Measurements from ENCODE around the gene MSL3.
A peak's percentile ranks its signal among the peaks of the same experiment; 100 is the strongest.

MSL3 gene

DNA sequence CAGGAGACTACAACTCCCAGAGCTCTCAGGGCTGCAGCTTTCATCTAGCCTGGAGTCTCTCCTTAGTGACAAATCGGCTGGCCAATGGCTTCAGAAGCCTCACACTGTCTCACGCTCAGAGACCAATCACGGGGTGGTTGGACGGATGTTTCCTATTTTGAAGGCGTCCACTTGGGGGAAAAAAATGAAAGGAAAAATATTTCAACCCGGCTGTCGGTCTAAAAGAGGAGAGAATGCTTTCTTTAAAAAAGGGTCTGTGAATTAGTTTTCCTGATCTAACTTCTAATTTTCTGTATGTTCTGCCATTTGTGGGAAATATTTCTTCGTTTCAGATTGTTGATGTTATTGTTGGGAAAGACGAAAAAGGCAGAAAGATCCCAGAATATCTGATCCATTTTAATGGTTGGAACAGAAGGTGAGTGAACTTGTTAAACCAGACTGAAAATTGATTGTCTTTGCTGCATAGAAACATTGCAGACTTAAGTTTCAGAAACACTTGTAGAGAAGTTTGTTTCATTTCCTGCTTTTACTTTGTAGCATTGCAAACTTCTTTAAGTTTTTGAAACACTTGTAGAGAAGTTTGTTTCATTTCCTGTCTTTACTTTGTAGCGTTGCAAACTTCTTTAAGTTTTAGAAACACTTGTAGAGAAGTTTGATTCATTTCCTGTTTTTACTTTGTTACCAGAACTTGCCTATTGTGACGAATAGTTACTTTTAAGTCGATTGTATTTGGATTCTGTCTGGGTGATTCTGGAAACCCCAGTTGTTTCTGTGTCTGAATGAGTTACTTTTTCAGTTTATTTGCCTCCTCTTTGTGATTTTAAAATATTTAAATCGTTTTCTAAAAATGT, 1.6 kb downstream of the MSL3 start:
- DNase-seq: peak; percentile 36 to 44

DNA sequence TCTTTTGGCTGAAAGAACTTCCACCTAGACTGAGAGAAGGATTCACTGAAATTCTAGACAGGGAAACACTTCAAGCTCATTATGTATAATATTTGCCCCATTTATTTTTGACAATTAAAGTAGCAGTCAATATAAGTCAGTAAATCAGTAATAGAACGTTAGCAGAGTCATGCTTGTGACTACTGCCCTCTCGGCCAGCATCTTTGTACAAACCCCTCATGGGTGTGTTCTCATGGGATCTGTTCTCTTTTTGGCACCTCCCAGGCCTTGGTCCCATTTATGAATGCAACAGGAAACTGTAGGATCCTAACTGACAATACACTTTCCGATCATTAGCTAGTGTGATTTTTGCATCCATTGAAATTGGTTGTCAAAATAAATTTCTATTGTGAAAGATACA, 2.9 kb downstream of the MSL3 start:
- DNase-seq: no peak

DNA sequence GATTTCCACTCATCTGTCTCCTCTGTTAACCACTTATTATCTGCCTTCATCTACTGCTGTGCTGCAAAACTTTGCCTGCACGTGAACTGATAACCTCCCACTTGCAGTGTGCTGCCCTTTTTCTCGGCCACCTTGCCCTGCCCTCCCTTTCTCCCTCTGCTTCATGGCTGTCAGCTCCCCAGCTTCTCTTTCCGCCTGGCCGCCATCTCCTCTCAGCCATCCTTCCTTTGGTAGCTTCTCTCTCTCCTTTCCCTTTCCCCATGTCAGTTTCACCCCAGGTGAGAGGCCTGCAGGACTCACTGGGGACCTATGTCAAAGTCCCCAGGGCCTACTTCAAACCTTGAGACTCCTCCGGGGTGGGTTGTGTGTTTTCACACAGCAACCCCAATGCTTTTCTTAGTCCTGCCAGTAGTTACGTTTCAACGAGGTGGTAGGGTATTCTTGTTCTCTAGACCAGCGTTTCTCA, 6.6 kb downstream of the MSL3 start:
- no peak for DNase-seq

DNA sequence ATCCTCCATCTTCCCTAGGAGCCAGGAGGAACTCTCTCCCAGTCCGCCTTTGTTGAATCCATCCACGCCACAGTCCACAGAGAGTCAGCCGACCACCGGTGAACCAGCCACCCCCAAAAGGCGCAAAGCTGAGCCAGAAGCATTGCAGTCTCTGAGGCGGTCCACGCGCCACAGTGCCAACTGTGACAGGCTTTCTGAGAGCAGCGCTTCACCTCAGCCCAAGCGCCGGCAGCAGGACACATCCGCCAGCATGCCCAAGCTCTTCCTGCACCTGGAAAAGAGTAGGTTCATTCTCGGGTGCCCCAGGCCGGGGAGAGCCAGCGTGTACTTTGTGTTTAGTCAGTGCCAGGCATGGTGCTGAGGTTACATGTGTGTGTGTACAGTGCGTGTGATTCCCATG, 7.4 kb downstream of the MSL3 start:
- no peak for DNase-seq

DNA sequence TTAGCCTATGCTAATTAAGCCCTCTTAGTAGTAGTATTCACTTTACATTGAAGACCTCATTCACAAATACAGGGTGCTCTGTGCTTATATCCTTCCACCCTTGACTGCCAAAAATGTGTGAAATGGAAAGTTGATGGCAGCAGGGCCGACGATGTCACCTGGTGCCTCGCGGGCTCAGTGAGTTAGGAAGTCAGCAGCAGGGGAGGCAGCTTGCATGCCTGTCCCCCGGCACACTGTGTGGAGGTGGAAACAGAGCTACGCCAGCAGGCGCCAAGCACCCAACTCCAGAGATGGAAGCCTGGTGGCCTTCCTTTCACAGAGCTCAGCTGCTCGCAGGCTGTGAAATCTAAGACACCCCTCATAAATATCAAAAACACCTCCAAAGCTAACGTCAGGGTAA, 8.4 kb downstream of the MSL3 start:
- DNase-seq: no peak

- DNase-seq: no peak
Observed at GRCh38 chrX:11768039-11768438, 10.0 kb downstream of the MSL3 start.

DNA sequence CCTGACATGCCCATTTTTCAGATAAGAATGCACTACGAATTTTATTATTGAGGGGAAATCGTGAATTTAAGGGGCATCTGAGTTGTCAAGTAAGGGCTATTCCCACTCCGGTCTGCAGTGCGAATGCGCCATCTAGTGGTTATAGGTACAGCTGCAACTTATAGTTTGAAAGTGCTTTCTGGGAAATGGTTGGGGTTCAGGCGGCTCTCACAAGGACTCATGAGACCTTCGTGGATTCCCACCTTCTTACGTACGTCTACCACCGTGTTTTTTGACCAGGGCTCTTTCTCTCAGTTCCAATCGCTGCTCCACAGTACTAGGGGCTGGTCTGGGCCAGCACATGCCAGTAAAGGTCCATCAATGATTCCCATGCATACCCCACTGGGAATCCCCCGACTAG, 12.3 kb downstream of the MSL3 start:
- no peak for DNase-seq

GRCh38 chrX:11778230-11778629, 20.2 kb downstream of the MSL3 start:
- DNase-seq: no peak

GRCh38 chrX:11781133-11781532, 23.1 kb downstream of the MSL3 start:
- no peak for DNase-seq

DNA sequence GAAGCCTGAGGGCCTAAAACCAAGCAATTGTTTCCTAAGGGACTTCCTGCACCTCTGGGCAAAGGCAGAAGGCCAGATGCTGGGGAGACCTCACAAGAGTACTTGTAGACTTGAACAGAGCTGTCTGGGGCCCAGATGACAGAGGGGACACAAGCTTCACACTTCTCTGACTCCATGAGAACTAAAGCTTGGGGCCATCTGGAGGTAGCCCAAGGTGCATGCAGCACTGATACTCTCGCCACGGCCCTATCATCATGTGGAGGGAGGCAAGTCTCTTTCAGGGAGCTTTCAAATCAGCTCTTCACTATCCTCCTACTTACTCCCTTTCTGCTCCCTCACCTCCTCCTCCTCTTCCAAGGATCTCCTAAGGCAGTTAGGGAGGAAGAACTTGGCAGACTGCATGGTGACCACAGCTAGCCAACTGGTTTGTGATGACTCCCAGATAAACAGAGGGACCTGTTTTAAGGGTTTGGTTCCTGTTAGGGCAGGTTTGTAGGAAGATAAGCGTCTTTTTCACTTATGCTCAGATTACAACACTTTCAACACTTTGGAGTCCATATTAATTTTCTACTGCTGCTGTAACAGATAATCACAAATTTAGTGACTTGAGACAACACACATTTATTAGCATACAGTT, 23.8 kb downstream of the MSL3 start:
- no peak for DNase-seq

- no peak for DNase-seq
Observed at GRCh38 chrX:11784543-11784942, 26.5 kb downstream of the MSL3 start.

- no peak for DNase-seq
Observed at GRCh38 chrX:11786862-11787261, 28.8 kb downstream of the MSL3 start.

DNA sequence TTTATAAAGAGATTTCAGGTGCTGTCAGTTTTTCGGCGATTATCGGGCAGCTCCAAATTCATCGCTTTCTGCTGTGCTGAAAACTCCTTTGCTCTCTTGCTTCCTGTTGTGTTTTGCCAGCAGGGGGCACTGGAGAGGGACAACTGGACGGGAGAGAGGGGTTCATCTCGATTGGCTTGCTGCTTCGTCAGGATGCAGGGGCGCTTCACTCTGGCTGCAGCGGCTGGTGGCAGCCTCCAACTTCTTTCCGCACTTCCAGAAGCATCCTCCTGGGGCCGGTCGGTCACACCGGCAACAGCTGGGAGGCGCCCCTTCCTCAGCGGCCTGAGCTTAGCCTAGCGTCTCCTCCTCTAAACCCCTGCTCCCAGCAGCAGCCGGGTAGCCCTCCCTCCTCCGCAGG, 29.5 kb downstream of the MSL3 start:
- DNase-seq: peak; percentile 73

GRCh38 chrX:11789809-11790208, 31.8 kb downstream of the MSL3 start:
- DNase-seq: no peak

DNA sequence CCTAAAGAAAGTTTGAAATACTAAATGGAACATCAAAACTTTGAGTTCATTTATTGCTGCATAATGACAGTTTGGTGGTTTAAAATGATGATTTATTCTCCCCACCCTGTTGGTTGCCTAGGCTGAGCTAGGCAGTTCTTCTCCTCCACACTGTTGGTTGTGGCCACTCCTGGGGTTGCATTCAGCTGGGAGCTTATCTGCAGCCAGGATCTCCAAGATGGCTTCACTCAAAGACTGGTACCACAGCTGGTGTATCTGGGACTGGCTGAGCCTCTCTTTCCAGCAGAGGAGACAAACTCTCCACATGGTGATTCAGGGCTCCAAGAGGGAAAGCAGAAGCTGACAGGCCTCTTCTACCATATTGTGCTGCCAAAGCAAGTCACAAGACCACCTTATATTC, 33.1 kb downstream of the MSL3 start:
- DNase-seq: no peak

GRCh38 chrX:11791537-11791936, 33.5 kb downstream of the MSL3 start:
- DNase-seq: no peak

DNA sequence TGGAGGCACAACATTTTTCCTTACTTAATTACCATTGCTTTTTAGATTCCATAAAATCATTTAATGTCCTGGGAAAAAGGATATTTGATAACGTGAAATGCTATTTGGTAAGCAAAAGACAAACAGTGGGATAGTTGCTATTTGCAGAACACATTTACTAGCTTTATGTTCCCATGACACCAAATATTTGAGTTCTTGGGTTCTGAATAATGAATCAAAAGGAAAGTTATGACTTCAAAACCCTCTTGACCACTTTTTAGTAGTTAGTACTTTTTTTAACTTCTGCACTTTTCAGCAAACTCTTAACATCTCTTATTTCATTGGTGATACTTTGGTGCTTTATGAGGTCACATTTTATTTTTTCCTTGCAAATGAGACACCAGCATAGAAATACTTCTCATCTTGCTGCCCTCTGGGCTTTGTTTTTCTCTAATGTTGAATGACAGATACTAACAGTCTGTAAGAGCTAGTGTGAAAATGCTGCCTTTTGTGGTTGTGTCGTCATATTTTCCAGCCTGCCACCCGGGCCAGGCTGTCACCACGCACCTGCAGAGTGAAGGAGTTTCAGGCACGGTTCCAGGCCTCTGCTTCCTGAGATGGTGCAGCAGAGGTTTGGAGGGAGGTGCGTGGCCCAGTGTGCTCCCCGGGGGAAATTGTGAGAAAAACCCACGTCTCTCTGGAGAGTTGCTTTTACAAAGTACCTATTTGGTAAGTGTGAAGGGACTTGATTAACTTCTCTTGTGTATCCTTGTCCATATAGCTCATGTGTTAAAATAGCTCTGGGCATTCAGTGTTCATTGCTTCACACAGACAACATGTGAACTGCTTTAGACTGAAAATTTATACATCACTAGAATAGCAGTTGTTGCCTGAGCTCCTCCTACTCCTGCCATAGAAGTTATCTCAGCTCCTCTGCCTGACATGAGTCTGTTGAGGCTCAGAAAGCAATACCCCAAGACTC, 34.7 kb downstream of the MSL3 start:
- peak; percentile 50 to 55 for DNase-seq

GRCh38 chrX:11793734-11794133, 35.7 kb downstream of the MSL3 start:
- no peak for DNase-seq

DNA sequence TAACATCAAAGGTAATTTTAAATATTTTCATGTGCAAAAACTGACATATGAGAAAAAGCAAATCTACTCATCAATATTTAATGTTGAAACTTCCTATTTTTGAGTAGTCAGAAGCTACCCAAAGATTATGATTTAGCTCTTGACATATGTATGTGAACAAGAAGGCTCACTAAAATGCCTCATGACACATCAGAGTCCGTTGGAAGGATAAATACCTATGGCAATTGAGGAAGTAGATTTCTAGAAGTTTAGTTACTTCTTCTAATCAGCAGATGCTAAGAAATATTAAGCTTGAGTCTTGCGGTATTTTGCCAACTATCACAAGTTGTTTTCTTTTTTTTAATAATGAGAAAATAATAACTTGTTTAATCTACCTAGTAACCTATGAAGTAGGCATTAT, 55.3 kb downstream of the MSL3 start:
- no peak for DNase-seq
